Measurements from ENCODE around the gene OLFML2B. TPM values are rescaled to one million over a fixed set of nuclear protein-coding genes. Genes with fewer than 3 reads are reported as not detected.

The OLFML2B gene
- total and polyA plus RNA-seq, 2 of the 4 experiments (the other 2 are of a cell fraction), result 0.36 to 0.74 TPM

DNA sequence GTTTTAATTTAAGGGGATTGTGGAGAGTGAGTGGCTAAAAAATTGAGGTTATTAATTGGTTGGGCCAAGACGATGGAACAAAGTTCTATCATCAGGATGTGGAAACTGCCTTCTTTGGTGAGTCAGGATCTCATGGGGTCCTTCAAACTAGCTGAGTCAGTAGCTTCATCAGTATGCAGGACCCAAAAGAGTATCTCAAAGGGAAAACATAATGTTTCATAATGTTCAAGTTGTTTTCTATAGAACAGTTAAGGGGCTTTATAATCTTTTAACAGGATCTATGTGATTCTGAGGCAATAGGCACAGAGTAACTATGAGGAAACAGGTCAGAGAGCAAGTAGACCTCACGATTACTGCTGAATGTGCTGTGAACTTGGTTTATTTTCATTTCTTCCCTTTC is 3.2 kb upstream of the OLFML2B start:
- no peak overlapping the region for H3K56ac ChIP-seq (ENCODE audit: extremely low read depth, insufficient read depth, low read length)
- no peak overlapping the region for H3K4me3 ChIP-seq (ENCODE audit: insufficient read depth, low read depth, low read length)
- no peak overlapping the region for H2BK15ac ChIP-seq (ENCODE audit: low read depth, low read length)
- ATAC-seq (ENCODE audit: low read depth) (no peak), DNase-seq (no peak)
- no peaks in the 10 kb centered on the region for H3K79me1 ChIP-seq (ENCODE audit: low read depth in 1 of 2, low read length in 2 of 2)
- in situ Hi-C loops (cut with MboI; ENCODE audit: low sequenced_read_pairs) (no loop called here), dilution Hi-C loops (cut with HindIII; ENCODE audit: low sequenced_read_pairs, unreplicated experiment) (no loop called here), intact Hi-C loops (cut with micrococcal nuclease) (no loop called here)
- H2BK5ac ChIP-seq (ENCODE audit: low read depth, low read length, poor library complexity, severe bottlenecking), result no peak overlapping the region
- H2AFZ ChIP-seq (replicated peaks; ENCODE audit: low read length, poor library complexity), result no peak overlapping the region
- H3K4me2 ChIP-seq (ENCODE audit: low read depth, low read length), result no peak overlapping the region
- H2AK5ac ChIP-seq (ENCODE audit: low read depth, low read length), result no peak overlapping the region
- no peaks in the 10 kb centered on the region for H3K36me3 ChIP-seq (ENCODE audit: control insufficient read depth, insufficient read depth, low read length)
- H3K9me1 ChIP-seq (ENCODE audit: insufficient read depth, low read length), result no peaks in the 10 kb centered on the region
- H3K14ac ChIP-seq (replicated peaks; ENCODE audit: low read depth, low read length), result no peak overlapping the region
- H2BK120ac ChIP-seq (ENCODE audit: low read depth, low read length), result no peak overlapping the region
- no peak overlapping the region for H3K18ac ChIP-seq (ENCODE audit: low read depth, low read length)
- H4K91ac ChIP-seq (ENCODE audit: insufficient read depth, low read depth, low read length), result no peak overlapping the region
- no peak overlapping the region for H2AK9ac ChIP-seq (replicated peaks; ENCODE audit: low read depth, low read length, poor library complexity)
- H4K20me1 ChIP-seq (ENCODE audit: insufficient read depth, low read length), result no peaks in the 10 kb centered on the region
- H3K4me1 ChIP-seq (ENCODE audit: control insufficient read depth, insufficient read depth, low read length), result no peaks in the 10 kb centered on the region; the same call in 1 of the 2 replicates
- H3K27me3 ChIP-seq (ENCODE audit: control insufficient read depth, insufficient read depth, low read length), result peaks cover 16% of the 10 kb centered on the region
- H3K23ac ChIP-seq (ENCODE audit: low read depth, low read length), result no peak overlapping the region
- H4K5ac ChIP-seq (ENCODE audit: low read depth, low read length), result no peak overlapping the region
- H3K4ac ChIP-seq (ENCODE audit: low read depth, low read length), result no peak overlapping the region
- no peak overlapping the region for H3K9ac ChIP-seq (ENCODE audit: low read depth, low read length)
- POLR2A ChIA-PET (ENCODE audit: unreplicated experiment), result no interaction called here
- H2BK20ac ChIP-seq (ENCODE audit: low read depth, low read length), result no peak overlapping the region
- H3K9me3 ChIP-seq (ENCODE audit: control insufficient read depth, insufficient read depth, low read length), result 0 out of 2 replicates have a peak, but pooled peaks cover 2% of the 10 kb centered on the region
- TF ChIP-seq RFX5 (IDR thresholded peaks at IDR 0.05; ENCODE audit: low read depth, low read length), result no peak
- TF ChIP-seq, protein P1, sequence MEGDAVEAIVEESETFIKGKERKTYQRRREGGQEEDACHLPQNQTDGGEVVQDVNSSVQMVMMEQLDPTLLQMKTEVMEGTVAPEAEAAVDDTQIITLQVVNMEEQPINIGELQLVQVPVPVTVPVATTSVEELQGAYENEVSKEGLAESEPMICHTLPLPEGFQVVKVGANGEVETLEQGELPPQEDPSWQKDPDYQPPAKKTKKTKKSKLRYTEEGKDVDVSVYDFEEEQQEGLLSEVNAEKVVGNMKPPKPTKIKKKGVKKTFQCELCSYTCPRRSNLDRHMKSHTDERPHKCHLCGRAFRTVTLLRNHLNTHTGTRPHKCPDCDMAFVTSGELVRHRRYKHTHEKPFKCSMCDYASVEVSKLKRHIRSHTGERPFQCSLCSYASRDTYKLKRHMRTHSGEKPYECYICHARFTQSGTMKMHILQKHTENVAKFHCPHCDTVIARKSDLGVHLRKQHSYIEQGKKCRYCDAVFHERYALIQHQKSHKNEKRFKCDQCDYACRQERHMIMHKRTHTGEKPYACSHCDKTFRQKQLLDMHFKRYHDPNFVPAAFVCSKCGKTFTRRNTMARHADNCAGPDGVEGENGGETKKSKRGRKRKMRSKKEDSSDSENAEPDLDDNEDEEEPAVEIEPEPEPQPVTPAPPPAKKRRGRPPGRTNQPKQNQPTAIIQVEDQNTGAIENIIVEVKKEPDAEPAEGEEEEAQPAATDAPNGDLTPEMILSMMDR (conservative IDR thresholded peaks at IDR 0.05; ENCODE audit: low read depth, low read length), result no peak
- no TSS peak for BruUV-seq (replicated peaks)
- no peak overlapping the region for H4K8ac ChIP-seq (ENCODE audit: low read depth in 2 of 2, low read length in 2 of 2)
- 63% methylated on average over 1 of the region's 2 CpGs; no CpG with 5 or more reads in 1 of the 2 experiments for WGBS, 2 experiments (ENCODE audit: extremely low coverage in 2 of 2, insufficient read length in 1 of 2)
- CTCF ChIA-PET, result interaction anchor here (0.6 to 1.6 kb wide), 2 partner anchors 11 to 26 kb away, joined by 3 to 4 read pairs; no protein-coding TSS in a partner anchor
- no peak overlapping the region for H3K27ac ChIP-seq (ENCODE audit: insufficient read depth, low read length)

Data from IMR-90 (cell line).